Naive thymus-derived CD4-positive, alpha-beta T cell (primary cell): Measurements from ENCODE around the gene BICC1. TPM values are rescaled to one million over a fixed set of nuclear protein-coding genes. Genes with fewer than 3 reads are reported as not detected.

Source experiments
- ATAC-seq: fragments of 150-1000 bp; cut with Tn5 transposase; 2 replicates; pipeline ENCODE4 v1.10.0; 2021; ENCODE audit warnings: mild to moderate bottlenecking, moderate library complexity
- CTCF ChIA-PET: fragments of 350-600 bp; sonication (Branson Sonifier 250); formaldehyde crosslinking; loops from one replicate; lab custom pipeline; 2021; ENCODE audit warnings: antibody characterized with exemption; lab: Charles Lee
- POLR2A ChIA-PET: fragments of 350-600 bp; sonication (Branson Sonifier 250); formaldehyde crosslinking; loops from one replicate; lab custom pipeline; 2021; ENCODE audit warnings: antibody characterized with exemption, inconsistent platforms; lab: Charles Lee
- DNase-seq, 9 donors: peaks; one replicate each; pipeline versions ENCODE4 v3.0.0 to v3.0.0-alpha.2; 2020 to 2022; ENCODE audit warnings: mixed read lengths in 1 of 9
- H3K27ac ChIP-seq: one replicate; pipeline ENCODE4 v1.7.0; 2013; ENCODE audit warnings: mild to moderate bottlenecking, low read depth, low read length, moderate library complexity
- H3K27me3 ChIP-seq, 2 donors: one replicate each; pipeline ENCODE4 v1.7.0; 2013; ENCODE audit warnings: low read length in 2 of 2, mild to moderate bottlenecking in 2 of 2, moderate library complexity in 2 of 2; ENCODE audit not compliant: control insufficient read depth in 2 of 2, insufficient read depth in 2 of 2
- H3K36me3 ChIP-seq, 3 experiments: 1 replicate in 2 of 3; 2 replicates in 1 of 3; pipeline ENCODE4 v1.7.0; 2013; ENCODE audit warnings: low read length in 3 of 3, mild to moderate bottlenecking in 3 of 3, moderate library complexity in 1 of 3; ENCODE audit not compliant: insufficient read depth in 3 of 3, control insufficient read depth in 2 of 3
- H3K4me1 ChIP-seq, 2 donors: one replicate each; pipeline ENCODE4 v1.7.0; 2013; ENCODE audit warnings: low read length in 2 of 2, mild to moderate bottlenecking in 2 of 2, moderate library complexity in 1 of 2; ENCODE audit not compliant: control insufficient read depth in 2 of 2, insufficient read depth in 2 of 2
- H3K4me3 ChIP-seq: 2 replicates; pipeline ENCODE4 v1.7.0; 2013; ENCODE audit warnings: mild to moderate bottlenecking, low read length
- H3K9me3 ChIP-seq, 3 experiments: 1 replicate in 2 of 3; 2 replicates in 1 of 3; pipeline ENCODE4 v1.7.0; 2013; ENCODE audit warnings: low read length in 3 of 3; ENCODE audit not compliant: control insufficient read depth in 2 of 3
- H3K27ac Mint-ChIP-seq, 9 donors: one replicate each; pipeline ENCODE4 v1.8.0; 2020 to 2022; ENCODE audit warnings: mixed read lengths in 9 of 9, mild to moderate bottlenecking in 8 of 9, moderate library complexity in 5 of 9, inconsistent platforms in 2 of 9
- H3K27me3 Mint-ChIP-seq, 5 donors: one replicate each; pipeline ENCODE4 v1.8.0; 2021 to 2022; ENCODE audit warnings: mixed read lengths in 5 of 5, mild to moderate bottlenecking in 1 of 5
- H3K36me3 Mint-ChIP-seq, 5 donors: one replicate each; pipeline ENCODE4 v1.8.0; 2020 to 2022; ENCODE audit warnings: mixed read lengths in 5 of 5, mild to moderate bottlenecking in 3 of 5, inconsistent platforms in 1 of 5
- H3K4me1 Mint-ChIP-seq, 7 donors: one replicate each; pipeline ENCODE4 v1.8.0; 2020 to 2022; ENCODE audit warnings: mixed read lengths in 7 of 7, mild to moderate bottlenecking in 3 of 7, inconsistent platforms in 1 of 7
- H3K4me3 Mint-ChIP-seq, 10 donors: one replicate each; pipeline ENCODE4 v1.8.0; 2020 to 2022; ENCODE audit warnings: mild to moderate bottlenecking in 10 of 10, mixed read lengths in 10 of 10, moderate library complexity in 6 of 10, inconsistent platforms in 2 of 10
- H3K9me3 Mint-ChIP-seq, 11 donors: one replicate each; pipeline ENCODE4 v1.8.0; 2020 to 2022; ENCODE audit warnings: mixed read lengths in 11 of 11, mild to moderate bottlenecking in 4 of 11, inconsistent platforms in 1 of 11, moderate library complexity in 1 of 11
- intact Hi-C, 2 donors: fragments of 100-400 bp; cut with micrococcal nuclease; formaldehyde crosslinking; loops; one replicate each; pipeline ENCODE4 v1.15.1; 2023
- polyA plus RNA-seq, 2 donors: library from polyadenylated mRNA; unstranded; fragments of 300-500 nt; fragmentation: Illumina TruSeq; gene quantifications; one replicate each; pipeline ENCODE4 v1.2.3, GENCODE V29; 2021
- total RNA-seq, 6 experiments: library from RNA in 5 of 6; stranded (reverse) in 5 of 6; gene quantifications; 1 replicate in 5 of 6; 2 replicates in 1 of 6; pipeline ENCODE4 v1.2.3 and lab custom pipeline; 2021 to 2026

Gene BICC1
- total and polyA plus RNA-seq, 7 experiments from 2014 or later = 0.05 to 0.10 TPM; not detected in 5

- Histone ChIP-seq H3K27ac (no peak overlapping the region), H3K27me3 (no peaks in the 10 kb centered on the region), H3K9me3 (no peaks in the 10 kb centered on the region), H3K36me3 (no peaks in the 10 kb centered on the region), H3K4me1 (no peaks in the 10 kb centered on the region), H3K4me3 (no peak overlapping the region)
- Mint-ChIP-seq H3K27ac (no peak overlapping the region), H3K4me1 (no peaks in the 10 kb centered on the region), H3K27me3 (peaks cover 0 to 8% (median 5%) of the 10 kb centered on the region in 5 donors), H3K4me3 (no peak overlapping the region), H3K36me3 (no peaks in the 10 kb centered on the region), H3K9me3 (peaks cover 0 to 2% (median 0%) of the 10 kb centered on the region in 11 donors)
- POLR2A ChIA-PET = no interaction called here
- no peak for DNase-seq
- CTCF ChIA-PET = no interaction called here
- no peak for ATAC-seq
- intact Hi-C loops = no loop called here
Observed at GRCh38 chr10:58836176-58836700, 323.6 kb downstream of the BICC1 start.

- H3K4me3 Mint-ChIP-seq = no peak overlapping the region
Observed at GRCh38 chr10:58836991-58837575, 324.4 kb downstream of the BICC1 start.

DNA sequence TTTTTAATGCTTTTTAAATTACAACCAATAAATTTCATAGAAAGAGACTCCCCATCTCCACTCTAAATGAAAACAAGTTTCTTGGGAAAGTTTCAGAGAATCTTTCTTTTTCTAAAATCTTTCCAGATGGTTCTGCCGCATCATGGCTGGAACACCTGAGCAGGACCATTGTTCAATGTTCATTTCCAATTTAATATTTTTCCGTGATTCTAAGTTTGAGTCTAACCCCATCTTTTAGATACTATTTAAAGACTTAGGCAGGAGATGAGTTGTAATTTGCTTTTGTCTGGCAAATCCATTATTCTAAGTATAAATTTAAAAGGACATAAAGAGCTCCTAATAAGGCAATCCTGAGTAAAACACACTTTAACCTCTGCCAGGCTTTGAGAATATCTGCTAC lies 325.2 kb downstream of the BICC1 start:
- H3K27me3 ChIP-seq = no peaks in the 10 kb centered on the region
- intact Hi-C loops = no loop called here
- ChIA-PET CTCF (no interaction called here), POLR2A (no interaction called here)
- no peaks in the 10 kb centered on the region for H3K36me3 Mint-ChIP-seq
- DNase-seq (no peak), ATAC-seq (no peak)
- no peak overlapping the region for H3K27ac Mint-ChIP-seq
- H3K4me3 Mint-ChIP-seq = no peak overlapping the region
- H3K4me3 ChIP-seq = no peak overlapping the region
- H3K9me3 ChIP-seq = no peaks in the 10 kb centered on the region
- H3K36me3 ChIP-seq = no peaks in the 10 kb centered on the region
- peaks cover 0 to 4% (median 0%) of the 10 kb centered on the region in 11 donors for H3K9me3 Mint-ChIP-seq
- peaks cover 0 to 11% (median 8%) of the 10 kb centered on the region in 5 donors for H3K27me3 Mint-ChIP-seq
- no peak overlapping the region for H3K27ac ChIP-seq
- no peaks in the 10 kb centered on the region for H3K4me1 Mint-ChIP-seq
- no peaks in the 10 kb centered on the region for H3K4me1 ChIP-seq

More at GRCh38 chr10:58836991-58837575, 324.4 kb downstream of the BICC1 start:
- ChIA-PET POLR2A (no interaction called here), CTCF (no interaction called here)
- intact Hi-C loops = no loop called here
- Mint-ChIP-seq H3K9me3 (peaks cover 0 to 4% (median 0%) of the 10 kb centered on the region in 11 donors), H3K27ac (no peak overlapping the region), H3K27me3 (peaks cover 0 to 11% (median 8%) of the 10 kb centered on the region in 5 donors), H3K4me1 (no peaks in the 10 kb centered on the region), H3K36me3 (no peaks in the 10 kb centered on the region)
- H3K36me3 ChIP-seq = no peaks in the 10 kb centered on the region
- no peak overlapping the region for H3K27ac ChIP-seq
- no peak overlapping the region for H3K4me3 ChIP-seq
- no peaks in the 10 kb centered on the region for H3K4me1 ChIP-seq
- no peaks in the 10 kb centered on the region for H3K9me3 ChIP-seq
- ATAC-seq = no peak
- no peak for DNase-seq
- H3K27me3 ChIP-seq = no peaks in the 10 kb centered on the region

- Mint-ChIP-seq H3K4me1 (no peaks in the 10 kb centered on the region), H3K27me3 (peaks cover 0 to 11% (median 8%) of the 10 kb centered on the region in 5 donors), H3K4me3 (no peak overlapping the region), H3K27ac (no peak overlapping the region), H3K36me3 (no peaks in the 10 kb centered on the region), H3K9me3 (peaks cover 0 to 4% (median 0%) of the 10 kb centered on the region in 11 donors)
- no peaks in the 10 kb centered on the region for H3K4me1 ChIP-seq
- no peak overlapping the region for H3K27ac ChIP-seq
- no peaks in the 10 kb centered on the region for H3K9me3 ChIP-seq
- H3K27me3 ChIP-seq = no peaks in the 10 kb centered on the region
- H3K4me3 ChIP-seq = no peak overlapping the region
- ChIA-PET POLR2A (no interaction called here), CTCF (no interaction called here)
- no peaks in the 10 kb centered on the region for H3K36me3 ChIP-seq
- DNase-seq (no peak), ATAC-seq (no peak)
- intact Hi-C loops = no loop called here
Observed at GRCh38 chr10:58838561-58839208, 326.0 kb downstream of the BICC1 start.

- DNase-seq (no peak), ATAC-seq (no peak)
- ChIA-PET CTCF (no interaction called here), POLR2A (no interaction called here)
- H3K4me3 ChIP-seq = no peak overlapping the region
- Mint-ChIP-seq H3K27ac (no peak overlapping the region), H3K4me3 (no peak overlapping the region), H3K4me1 (no peaks in the 10 kb centered on the region), H3K9me3 (peaks cover 0 to 4% (median 0%) of the 10 kb centered on the region in 11 donors), H3K36me3 (no peaks in the 10 kb centered on the region), H3K27me3 (peaks cover 0 to 12% (median 8%) of the 10 kb centered on the region in 5 donors)
- H3K9me3 ChIP-seq = no peaks in the 10 kb centered on the region
- no peaks in the 10 kb centered on the region for H3K4me1 ChIP-seq
- H3K27me3 ChIP-seq = no peaks in the 10 kb centered on the region
- H3K27ac ChIP-seq = no peak overlapping the region
- H3K36me3 ChIP-seq = no peaks in the 10 kb centered on the region
- intact Hi-C loops = no loop called here
Observed at GRCh38 chr10:58839771-58840170, 327.1 kb downstream of the BICC1 start.

GRCh38 chr10:58840840-58841435 lies 328.3 kb downstream of the BICC1 start:
- Histone ChIP-seq H3K9me3 (no peaks in the 10 kb centered on the region), H3K27me3 (no peaks in the 10 kb centered on the region), H3K36me3 (no peaks in the 10 kb centered on the region), H3K4me3 (no peak overlapping the region), H3K4me1 (no peaks in the 10 kb centered on the region), H3K27ac (no peak overlapping the region)
- Mint-ChIP-seq H3K4me3 (no peak overlapping the region), H3K27ac (no peak overlapping the region), H3K9me3 (peaks cover 0 to 4% (median 0%) of the 10 kb centered on the region in 11 donors), H3K36me3 (no peaks in the 10 kb centered on the region), H3K27me3 (peaks cover 0 to 12% (median 8%) of the 10 kb centered on the region in 5 donors), H3K4me1 (no peaks in the 10 kb centered on the region)
- intact Hi-C loops = no loop called here
- CTCF ChIA-PET = no interaction called here
- ATAC-seq = no peak
- DNase-seq = no peak
- POLR2A ChIA-PET = no interaction called here
